Urinary bladder (tissue), 4 donors: Measurements from ENCODE around the gene WBP2NL. TPM values are rescaled to one million over a fixed set of nuclear protein-coding genes. Genes with fewer than 3 reads are reported as not detected.

Experiments used
- DNase-seq: peaks from one replicate; pipeline ENCODE4 v3.0.0-alpha.2; 2015; ENCODE audit errors: extremely low spot score
- H3K27ac ChIP-seq: one replicate; pipeline ENCODE4 v1.5.1; 2013; ENCODE audit warnings: low read depth, mild to moderate bottlenecking, moderate library complexity
- H3K36me3 ChIP-seq: one replicate; pipeline ENCODE4 v1.6.1; 2013; ENCODE audit warnings: mild to moderate bottlenecking, moderate library complexity; ENCODE audit not compliant: insufficient read depth
- H3K4me1 ChIP-seq: one replicate; pipeline ENCODE4 v1.6.1; 2013; ENCODE audit warnings: mild to moderate bottlenecking, moderate library complexity; ENCODE audit not compliant: insufficient read depth
- H3K4me3 ChIP-seq: one replicate; pipeline ENCODE4 v1.5.1; 2013; ENCODE audit warnings: low read depth, low read length
- WGBS: extraction: QIAGEN DNeasy Blood & Tissue Kit; methylation state at CpG from one replicate; pipeline ENCODE4 v1.1.7; 2013; 5-methylcytosine and 5-hydroxymethylcytosine counted together
- polyA plus RNA-seq: library from polyadenylated mRNA; stranded (reverse); fragments of 200-250 nt; gene quantifications from one replicate; pipeline ENCODE4 v1.2.3, GENCODE V29; 2013
- total RNA-seq: library from RNA; depleted of rRNA; stranded (reverse); fragments of >200 nt; gene quantifications from one replicate; pipeline ENCODE4 v1.2.3, GENCODE V29; 2014
- donor health status: healthy with polysubstance abuse.
- donor health status: healthy.

Gene WBP2NL
- total and polyA plus RNA-seq, 2 donors: 0.98 to 5.2 TPM

- Histone ChIP-seq H3K4me1 (no peaks in the 10 kb centered on the region), H3K27ac (no peak overlapping the region), H3K36me3 (no peaks in the 10 kb centered on the region), H3K4me3 (no peak overlapping the region)
- no peak for DNase-seq
- WGBS: 94% methylated on average over 7 of the region's 7 CpGs
These were observed 7.5 kb upstream of the WBP2NL start for GRCh38 chr22:41991111-41991510.

DNA sequence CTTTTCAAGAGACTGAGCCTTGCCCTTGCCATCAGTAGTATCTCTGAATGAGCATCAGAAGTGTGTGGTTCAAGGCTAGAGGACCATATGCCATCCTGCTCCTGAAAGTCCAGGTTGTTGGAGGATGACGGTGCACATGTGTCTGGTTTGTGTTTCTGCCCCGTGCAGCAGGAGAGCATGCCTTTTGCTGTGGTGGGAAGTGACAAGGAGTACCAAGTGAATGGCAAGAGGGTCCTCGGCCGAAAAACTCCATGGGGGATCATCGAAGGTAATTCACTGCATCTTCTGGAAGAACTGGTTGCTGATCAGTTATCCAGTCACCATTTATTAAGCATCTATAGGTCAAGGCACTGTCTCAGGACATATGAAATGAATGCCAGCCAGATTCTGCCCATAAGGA lies 6.1 kb upstream of the WBP2NL start:
- H3K4me1 ChIP-seq: no peaks in the 10 kb centered on the region
- H3K27ac ChIP-seq: no peak overlapping the region
- no peak overlapping the region for H3K4me3 ChIP-seq
- no peaks in the 10 kb centered on the region for H3K36me3 ChIP-seq
- DNase-seq: no peak
- WGBS: 93% methylated on average over 5 of the region's 5 CpGs

GRCh38 chr22:41995211-41995610 lies 3.4 kb upstream of the WBP2NL start:
- no peak overlapping the region for H3K27ac ChIP-seq
- no peaks in the 10 kb centered on the region for H3K36me3 ChIP-seq
- DNase-seq: no peak
- H3K4me3 ChIP-seq: no peak overlapping the region
- no peaks in the 10 kb centered on the region for H3K4me1 ChIP-seq
- WGBS: 66% methylated on average over 3 of the region's 3 CpGs

DNA sequence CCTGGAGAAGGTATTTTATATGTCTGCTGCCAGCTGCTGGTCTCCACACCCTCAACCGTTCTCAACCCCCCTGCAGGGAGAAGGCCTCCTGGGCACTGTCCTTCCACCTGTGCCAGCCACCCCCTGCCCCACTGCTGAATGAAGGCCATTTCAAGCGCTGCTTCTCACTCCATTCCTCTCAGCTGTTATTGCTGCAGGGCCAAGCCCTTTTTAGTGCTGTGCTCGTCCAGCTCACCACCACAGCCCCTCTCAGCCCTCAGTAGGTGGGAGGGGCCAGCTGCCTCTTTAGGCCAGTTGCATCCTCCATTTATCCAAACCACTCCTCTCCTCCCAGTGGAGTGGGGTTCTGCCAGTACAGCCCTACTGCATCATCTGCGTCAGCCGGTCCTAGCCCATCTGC lies 1.8 kb upstream of the WBP2NL start:
- 79% methylated on average over 5 of the region's 5 CpGs for WGBS

GRCh38 chr22:42000466-42000865 lies 1.9 kb downstream of the WBP2NL start:
- 96% methylated on average over 8 of the region's 8 CpGs for WGBS
- Histone ChIP-seq H3K4me1 (no peaks in the 10 kb centered on the region), H3K4me3 (no peak overlapping the region), H3K27ac (no peak overlapping the region), H3K36me3 (no peaks in the 10 kb centered on the region)
- DNase-seq: no peak

More for the DNA sequence above, 1.8 kb upstream of the WBP2NL start:
- DNase-seq: no peak
- Histone ChIP-seq H3K4me3 (no peak overlapping the region), H3K27ac (no peak overlapping the region), H3K36me3 (no peaks in the 10 kb centered on the region), H3K4me1 (no peaks in the 10 kb centered on the region)

DNA sequence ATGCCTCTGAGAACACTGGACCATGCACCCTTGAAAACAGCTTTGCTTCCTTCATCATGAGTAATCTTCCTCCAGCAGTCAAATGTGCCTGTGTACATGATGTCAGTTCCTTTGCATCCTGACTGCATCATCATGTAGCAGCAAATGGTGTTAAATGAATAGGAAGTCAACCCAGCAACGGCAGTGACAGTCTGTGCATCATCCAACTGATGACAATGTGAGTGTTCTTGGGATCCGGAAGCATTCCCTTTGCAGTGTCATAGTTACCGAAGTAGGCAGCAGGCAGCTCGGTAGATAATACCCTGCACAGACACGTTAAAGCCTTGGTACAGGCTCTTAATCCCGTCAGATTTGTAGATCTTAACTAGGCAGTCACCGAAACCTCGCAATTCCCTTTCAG lies 2.5 kb downstream of the WBP2NL start:
- 73% methylated on average over 8 of the region's 8 CpGs for WGBS
- no peak overlapping the region for H3K4me3 ChIP-seq
- H3K4me1 ChIP-seq: no peaks in the 10 kb centered on the region

DNA sequence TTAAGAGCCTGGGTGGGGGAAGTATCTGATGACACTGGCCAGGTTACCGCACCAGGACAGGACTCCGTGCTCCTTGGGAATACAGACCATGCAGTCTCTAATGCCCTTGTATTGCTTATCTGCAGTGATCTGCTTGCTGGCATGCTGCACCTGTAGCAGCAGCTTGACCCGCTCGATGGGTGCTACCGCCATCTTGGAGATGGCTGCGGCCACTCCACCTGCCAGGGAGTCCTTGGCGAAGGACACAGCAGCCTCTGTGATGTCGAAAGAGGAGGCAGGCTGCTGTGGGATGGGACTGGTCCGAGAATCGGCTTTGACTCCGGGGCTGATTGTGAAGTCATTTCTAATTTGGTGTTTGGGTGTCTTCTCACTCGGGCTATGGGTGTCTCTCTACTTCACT lies 3.1 kb downstream of the WBP2NL start:
- WGBS: 94% methylated on average over 12 of the region's 12 CpGs
- no peak for DNase-seq

More for the DNA sequence above, 2.5 kb downstream of the WBP2NL start:
- Histone ChIP-seq H3K27ac (no peak overlapping the region), H3K36me3 (no peaks in the 10 kb centered on the region)
- DNase-seq: no peak

GRCh38 chr22:42007922-42008321 lies 9.3 kb downstream of the WBP2NL start:
- H3K27ac ChIP-seq: no peak overlapping the region
- no peaks in the 10 kb centered on the region for H3K4me1 ChIP-seq
- no peaks in the 10 kb centered on the region for H3K36me3 ChIP-seq
- H3K4me3 ChIP-seq: no peak overlapping the region
- 77% methylated on average over 4 of the region's 4 CpGs for WGBS
- DNase-seq: no peak

More for the DNA sequence above, 3.1 kb downstream of the WBP2NL start:
- Histone ChIP-seq H3K27ac (no peak overlapping the region), H3K36me3 (no peaks in the 10 kb centered on the region), H3K4me1 (no peaks in the 10 kb centered on the region), H3K4me3 (no peak overlapping the region)

- H3K4me1 ChIP-seq: no peaks in the 10 kb centered on the region
- no peaks in the 10 kb centered on the region for H3K36me3 ChIP-seq
- no peak for DNase-seq
- 91% methylated on average over 7 of the region's 7 CpGs for WGBS
- H3K4me3 ChIP-seq: no peak overlapping the region
- no peak overlapping the region for H3K27ac ChIP-seq
These were observed 12.2 kb downstream of the WBP2NL start for GRCh38 chr22:42010778-42011177.

GRCh38 chr22:42013385-42013784 lies 14.8 kb downstream of the WBP2NL start:
- DNase-seq: no peak
- WGBS: 87% methylated on average over 4 of the region's 4 CpGs
- Histone ChIP-seq H3K36me3 (no peaks in the 10 kb centered on the region), H3K4me3 (no peak overlapping the region), H3K27ac (no peak overlapping the region), H3K4me1 (no peaks in the 10 kb centered on the region)

DNA sequence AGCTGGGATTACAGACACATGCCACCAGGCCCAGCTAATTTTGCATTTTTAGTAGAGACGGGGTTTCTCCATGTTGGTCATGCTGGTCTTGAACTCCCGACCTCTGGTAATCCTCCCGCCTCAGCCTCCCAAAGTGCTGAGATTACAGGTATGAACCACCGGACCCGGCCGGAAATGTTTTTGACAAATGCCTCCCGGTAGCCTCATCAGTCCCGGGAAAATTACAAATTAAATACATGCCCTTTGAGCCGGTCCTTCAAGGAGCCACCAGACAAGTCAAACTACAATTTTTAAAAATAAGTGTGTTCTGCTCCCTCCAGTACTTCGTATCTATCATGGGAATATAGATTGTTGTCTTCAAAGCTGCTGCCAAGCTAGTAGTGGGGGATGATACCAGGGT lies 17.5 kb downstream of the WBP2NL start:
- H3K36me3 ChIP-seq: no peaks in the 10 kb centered on the region
- no peak for DNase-seq
- WGBS: 82% methylated on average over 10 of the region's 10 CpGs
- H3K4me3 ChIP-seq: no peak overlapping the region
- no peaks in the 10 kb centered on the region for H3K4me1 ChIP-seq
- no peak overlapping the region for H3K27ac ChIP-seq

DNA sequence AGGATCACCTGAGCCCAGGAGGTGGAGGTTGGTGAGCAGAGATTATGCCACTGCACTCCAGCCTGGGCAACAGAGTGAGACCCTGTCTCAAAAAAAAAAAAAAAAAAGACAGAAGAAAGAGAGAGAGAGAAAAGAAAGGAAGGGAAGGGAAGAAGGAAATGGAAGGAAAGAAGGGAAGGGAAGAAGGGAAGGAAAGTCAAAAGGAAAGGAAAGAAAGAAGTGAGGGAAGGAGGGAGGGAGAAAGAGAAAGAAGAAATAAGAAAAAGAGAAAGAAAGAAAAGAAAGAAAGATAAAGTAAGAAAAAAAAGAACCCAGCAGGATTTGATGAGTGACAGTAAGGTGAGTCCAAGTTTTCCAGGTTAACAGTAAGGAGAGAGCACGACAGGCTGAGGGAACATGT lies 19.6 kb downstream of the WBP2NL start:
- no peaks in the 10 kb centered on the region for H3K36me3 ChIP-seq
- 68% methylated on average over 1 of the region's 1 CpG for WGBS
- DNase-seq: no peak
- no peaks in the 10 kb centered on the region for H3K4me1 ChIP-seq
- H3K27ac ChIP-seq: no peak overlapping the region
- H3K4me3 ChIP-seq: no peak overlapping the region

DNA sequence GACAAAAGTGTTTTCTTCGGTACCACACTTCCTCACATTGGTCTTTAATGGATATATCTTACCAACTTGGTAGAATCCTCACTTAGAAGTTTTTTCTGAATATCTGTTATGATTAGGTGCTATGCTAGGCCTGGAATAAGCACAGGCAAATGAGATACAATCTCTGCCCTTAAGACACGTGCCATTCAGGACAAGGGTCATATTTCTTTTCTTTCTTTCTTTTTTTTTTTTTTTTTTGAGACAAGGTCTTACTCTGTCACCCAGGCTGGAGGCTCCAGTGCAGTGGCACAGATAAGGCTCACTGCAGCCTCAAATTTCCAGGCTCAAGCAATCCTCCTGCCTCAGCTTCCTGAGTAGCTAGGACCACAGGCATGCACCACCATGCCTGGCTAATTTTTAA lies 23.0 kb downstream of the WBP2NL start:
- no peak for DNase-seq
- H3K4me3 ChIP-seq: no peak overlapping the region
- H3K36me3 ChIP-seq: no peaks in the 10 kb centered on the region
- 80% methylated on average over 2 of the region's 2 CpGs for WGBS
- no peak overlapping the region for H3K27ac ChIP-seq
- no peaks in the 10 kb centered on the region for H3K4me1 ChIP-seq

- Histone ChIP-seq H3K4me1 (no peaks in the 10 kb centered on the region), H3K36me3 (no peaks in the 10 kb centered on the region), H3K27ac (no peak overlapping the region), H3K4me3 (no peak overlapping the region)
- 80% methylated on average over 2 of the region's 2 CpGs for WGBS
- no peak for DNase-seq
These were observed 23.7 kb downstream of the WBP2NL start for GRCh38 chr22:42022162-42022847.

- Histone ChIP-seq H3K36me3 (no peaks in the 10 kb centered on the region), H3K27ac (no peak overlapping the region), H3K4me3 (no peak overlapping the region), H3K4me1 (no peaks in the 10 kb centered on the region)
- DNase-seq: no peak
- 29% methylated on average over 1 of the region's 1 CpG for WGBS
These were observed 26.8 kb downstream of the WBP2NL start for GRCh38 chr22:42025421-42025820.
